H1 (cell line): ENCODE data around the gene CAVIN4. TPM values are rescaled to one million over a fixed set of nuclear protein-coding genes. Genes with fewer than 3 reads are reported as not detected.

Experiments
- CTCF ChIA-PET: fragments of 300-600 bp; sonication (Branson Sonifier 250); formaldehyde crosslinking; loops from one replicate; lab custom pipeline; 2021; ENCODE audit not compliant: partially characterized antibody; lab: Charles Lee
- POLR2A ChIA-PET: fragments of 300-600 bp; sonication (Branson Sonifier 250); formaldehyde crosslinking; loops from one replicate; lab custom pipeline; 2021; ENCODE audit warnings: inconsistent platforms; ENCODE audit not compliant: partially characterized antibody; lab: Charles Lee
- DNase-seq, 2 experiments: peaks; one replicate each; pipeline versions ENCODE4 v3.0.0 to v3.0.0-alpha.2; 2010 to 2022; ENCODE audit warnings: low spot score in 2 of 2, low read depth in 1 of 2, mixed read lengths in 1 of 2
- FAIRE-seq: peaks from 2 replicates; lab custom pipeline; 2011; peaks lifted over from hg19 to GRCh38; lab: Jason Lieb, UNC
- H2AFZ ChIP-seq: 2 replicates; pipeline ENCODE4 v1.8.1; 2012; ENCODE audit warnings: low read length, inconsistent platforms
- H2AK5ac ChIP-seq: 2 replicates; pipeline ENCODE4 v1.6.1; 2013; ENCODE audit warnings: low read depth, low read length
- H2BK120ac ChIP-seq: replicated peaks from 2 replicates; pipeline ENCODE3; 2013; ENCODE audit warnings: low read depth, low read length, inconsistent platforms
- H2BK12ac ChIP-seq: 2 replicates; pipeline ENCODE4 v1.6.1; 2013; ENCODE audit warnings: low read depth, low read length
- H2BK15ac ChIP-seq: 2 replicates; pipeline ENCODE4 v1.6.1; 2013; ENCODE audit warnings: low read length
- H2BK20ac ChIP-seq: 2 replicates; pipeline ENCODE4 v1.6.1; 2013; ENCODE audit warnings: low read length
- H2BK5ac ChIP-seq: 2 replicates; pipeline ENCODE4 v1.6.1; 2013; ENCODE audit warnings: low read depth, low read length
- H3K14ac ChIP-seq: 2 replicates; pipeline ENCODE4 v1.6.1; 2013; ENCODE audit warnings: inconsistent platforms; ENCODE audit not compliant: insufficient read length
- H3K18ac ChIP-seq: 2 replicates; pipeline ENCODE4 v1.6.1; 2013; ENCODE audit warnings: low read length; ENCODE audit errors: extremely low read depth
- H3K23ac ChIP-seq: 2 replicates; pipeline ENCODE4 v1.6.1; 2013; ENCODE audit warnings: inconsistent platforms; ENCODE audit not compliant: insufficient read length
- H3K23me2 ChIP-seq: 2 replicates; pipeline ENCODE4 v1.6.1; 2013; ENCODE audit warnings: low read depth, low read length
- H3K27ac ChIP-seq: 2 replicates; pipeline ENCODE4 v1.6.1; 2011; ENCODE audit warnings: low read depth, low read length, inconsistent platforms
- H3K27me3 ChIP-seq, 4 experiments: replicated peaks in 1 of 4; 1 replicate in 1 of 4; 2 replicates in 3 of 4; pipeline versions ENCODE4 v1.6.1 to v1.8.1; 2011 to 2013; ENCODE audit warnings: low read length in 3 of 4, mild to moderate bottlenecking in 3 of 4, inconsistent platforms in 2 of 4, mixed read lengths in 2 of 4, moderate library complexity in 1 of 4; ENCODE audit not compliant: control insufficient read depth in 3 of 4, insufficient read depth in 3 of 4; ENCODE audit errors: extremely low read depth in 1 of 4
- H3K36me3 ChIP-seq, 4 experiments: 2 replicates each; pipeline versions ENCODE4 v1.6.1 to v1.8.1; 2011 to 2013; ENCODE audit warnings: mild to moderate bottlenecking in 4 of 4, low read length in 3 of 4, moderate library complexity in 2 of 4, control low read depth in 1 of 4, inconsistent platforms in 1 of 4; ENCODE audit not compliant: insufficient read depth in 4 of 4, control insufficient read depth in 2 of 4
- H3K4ac ChIP-seq: replicated peaks from 2 replicates; pipeline ENCODE3; 2013; ENCODE audit warnings: low read length, low read depth, mixed read lengths, inconsistent platforms; ENCODE audit not compliant: insufficient read length
- H3K4me1 ChIP-seq, 4 experiments: replicated peaks in 1 of 4; 1 replicate in 1 of 4; 2 replicates in 3 of 4; pipeline versions ENCODE4 v1.6.1 to v1.8.1; 2011 to 2013; ENCODE audit warnings: low read length in 3 of 4, inconsistent platforms in 2 of 4, mixed read lengths in 1 of 4; ENCODE audit not compliant: insufficient read depth in 4 of 4, control insufficient read depth in 3 of 4
- H3K4me2 ChIP-seq, 2 experiments: 2 replicates each; pipeline versions ENCODE4 v1.6.1 to v1.8.1; 2011 to 2013; ENCODE audit warnings: low read depth in 2 of 2, low read length in 2 of 2, control low read depth in 1 of 2, inconsistent platforms in 1 of 2, mild to moderate bottlenecking in 1 of 2; ENCODE audit not compliant: insufficient read depth in 1 of 2
- H3K4me3 ChIP-seq, 4 experiments: fragments of 200-600, 300-600 bp in 1 of 4; sonication (generic), shearing (Covaris generic), sonication (Bioruptor Twin) in 1 of 4; 2 replicates each; pipeline versions ENCODE4 v1.5.1 to v1.8.1; 2011 to 2016; ENCODE audit warnings: low read length in 4 of 4, low read depth in 3 of 4, control low read depth in 2 of 4, inconsistent platforms in 2 of 4, mild to moderate bottlenecking in 2 of 4, mixed read lengths in 1 of 4, moderate library complexity in 1 of 4; ENCODE audit not compliant: insufficient read depth in 2 of 4; ENCODE audit errors: extremely low read depth in 1 of 4
- H3K56ac ChIP-seq: replicated peaks from 2 replicates; pipeline ENCODE3; 2013; ENCODE audit warnings: low read depth, mild to moderate bottlenecking, mixed read lengths, low read length, inconsistent platforms; ENCODE audit not compliant: insufficient read length
- H3K79me1 ChIP-seq: 2 replicates; pipeline ENCODE4 v1.6.1; 2013; ENCODE audit warnings: low read depth, low read length, control low read depth
- H3K79me2 ChIP-seq, 2 experiments: 2 replicates each; pipeline versions ENCODE4 v1.6.1 to v1.8.1; 2012 to 2013; ENCODE audit warnings: low read length in 2 of 2, mild to moderate bottlenecking in 2 of 2, inconsistent platforms in 1 of 2; ENCODE audit not compliant: insufficient read depth in 2 of 2, control insufficient read depth in 1 of 2
- H3K9ac ChIP-seq, 4 experiments: replicated peaks in 1 of 4; 1 replicate in 1 of 4; 2 replicates in 3 of 4; pipeline versions ENCODE4 v1.6.1 to v1.8.1; 2011 to 2013; ENCODE audit warnings: low read depth in 3 of 4, low read length in 3 of 4, control low read depth in 2 of 4, mild to moderate bottlenecking in 2 of 4, moderate library complexity in 2 of 4, inconsistent platforms in 1 of 4; ENCODE audit errors: extremely low read depth in 1 of 4
- H3K9me3 ChIP-seq, 2 experiments: 2 replicates each; pipeline versions ENCODE4 v1.6.1 to v1.8.1; 2012 to 2013; ENCODE audit warnings: mild to moderate bottlenecking in 2 of 2, moderate library complexity in 2 of 2, control low read depth in 1 of 2, inconsistent platforms in 1 of 2, low read depth in 1 of 2, low read length in 1 of 2, mixed read lengths in 1 of 2; ENCODE audit not compliant: insufficient read depth in 2 of 2
- H4K20me1 ChIP-seq, 2 experiments: replicated peaks in 1 of 2; 2 replicates each; pipeline versions ENCODE3 to v1.8.1; 2011 to 2013; ENCODE audit warnings: inconsistent platforms in 2 of 2, low read length in 2 of 2, mild to moderate bottlenecking in 1 of 2; ENCODE audit not compliant: insufficient read depth in 2 of 2, control insufficient read depth in 1 of 2
- H4K5ac ChIP-seq: 2 replicates; pipeline ENCODE4 v1.6.1; 2013; ENCODE audit warnings: low read length, low read depth, mixed read lengths, inconsistent platforms; ENCODE audit not compliant: insufficient read length
- H4K8ac ChIP-seq: 2 replicates; pipeline ENCODE4 v1.8.0; 2013; ENCODE audit warnings: mild to moderate bottlenecking, moderate library complexity, low read length, inconsistent platforms; ENCODE audit not compliant: insufficient read depth; ENCODE audit errors: extremely low read depth
- H4K91ac ChIP-seq: replicated peaks from 2 replicates; pipeline ENCODE3; 2013; ENCODE audit warnings: low read length, mixed read lengths, inconsistent platforms; ENCODE audit not compliant: insufficient read length
- BACH1 ChIP-seq: IDR thresholded peaks from 2 replicates; pipeline ENCODE4 v1.6.1; 2012; ENCODE audit warnings: low read length, improper control_type of control experiment
- BRCA1 ChIP-seq: IDR thresholded peaks from 2 replicates; pipeline ENCODE4 v1.6.1; 2012; ENCODE audit warnings: low read depth, low read length, improper control_type of control experiment
- CBX5 ChIP-seq: fragments of 300-800, 300-1000 bp; sonication (generic); IDR thresholded peaks from 2 replicates; pipeline ENCODE4 v1.7.1; 2016; ENCODE audit warnings: antibody characterized with exemption, low read length, low read depth
- CHD1 ChIP-seq: IDR thresholded peaks from 2 replicates; pipeline ENCODE4 v1.6.1; 2012; ENCODE audit warnings: low read depth, low read length, improper control_type of control experiment
- FOSL1 ChIP-seq: IDR thresholded peaks from 2 replicates; pipeline ENCODE4 v1.6.1; 2011; ENCODE audit warnings: mild to moderate bottlenecking, low read depth, low read length, moderate library complexity; ENCODE audit not compliant: insufficient read depth
- HDAC2 ChIP-seq, 2 experiments: fragments of 300-600 bp in 1 of 2; sonication (generic) in 1 of 2; IDR thresholded peaks; 2 replicates each; pipeline ENCODE4 v1.6.1; 2011 to 2012; ENCODE audit warnings: low read depth in 2 of 2, low read length in 2 of 2, mild to moderate bottlenecking in 2 of 2, moderate library complexity in 2 of 2, borderline replicate concordance in 1 of 2, inconsistent platforms in 1 of 2
- JUND ChIP-seq: IDR thresholded peaks from 2 replicates; pipeline ENCODE4 v1.6.1; 2011; ENCODE audit warnings: mild to moderate bottlenecking, improper control_type of control experiment, low read length
- KDM5A ChIP-seq: fragments of 200-600 bp; IDR thresholded peaks from 2 replicates; pipeline ENCODE4 v1.7.1; 2012; ENCODE audit warnings: mild to moderate bottlenecking, low read length, inconsistent platforms, mixed read lengths
- NANOG ChIP-seq: IDR thresholded peaks from 2 replicates; pipeline ENCODE4 v1.6.1; 2011; ENCODE audit warnings: low read length, low read depth, mild to moderate bottlenecking, inconsistent platforms; ENCODE audit not compliant: insufficient read depth, poor library complexity, severe bottlenecking
- POU5F1 ChIP-seq: IDR thresholded peaks from 2 replicates; pipeline ENCODE4 v1.6.1; 2011; ENCODE audit warnings: low read depth, mild to moderate bottlenecking, low read length, moderate library complexity
- RNF2 ChIP-seq: fragments of 200-900, 300-1000 bp; sonication (generic); IDR thresholded peaks from 2 replicates; pipeline ENCODE4 v1.7.1; 2016; ENCODE audit warnings: borderline replicate concordance, low read depth, mild to moderate bottlenecking, antibody characterized with exemption, low read length; ENCODE audit not compliant: poor library complexity, severe bottlenecking; ENCODE audit errors: missing control alignments
- TBP ChIP-seq: IDR thresholded peaks from 2 replicates; pipeline ENCODE4 v1.6.1; 2011; ENCODE audit warnings: low read depth, low read length, improper control_type of control experiment
- WGBS, 2 experiments: shearing (Covaris generic) in 1 of 2; methylation state at CpG; one replicate each; pipeline versions ENCODE4 v1.1.6 to v1.1.7; 2013 to 2015; ENCODE audit warnings: low lambda C conversion rate in 2 of 2, mixed read lengths in 2 of 2, inconsistent platforms in 1 of 2, low coverage in 1 of 2, missing lambda C conversion rate in 1 of 2; ENCODE audit not compliant: insufficient replicate concordance in 2 of 2, insufficient coverage in 1 of 2, insufficient read length in 1 of 2; ENCODE audit errors: extremely low coverage in 1 of 2, missing lambda C conversion rate in 1 of 2; 5-methylcytosine and 5-hydroxymethylcytosine counted together
- polyA plus RNA-seq, 7 experiments: library from polyadenylated mRNA; depleted of rRNA in 3 of 7; stranded (reverse) in 5 of 7; unstranded in 2 of 7; fragments of >200 nt in 5 of 7; fragments of 200-250 nt in 2 of 7; gene quantifications; 1 replicate in 5 of 7; 2 replicates in 1 of 7; 4 replicates in 1 of 7; pipeline versions ENCODE4 v1.2.1 to v1.2.3, GENCODE V29; 2011 to 2013; ENCODE audit warnings: missing spikeins in 2 of 7, mixed read lengths in 2 of 7
- total RNA-seq: library from RNA; stranded (reverse); fragmentation: NEBNext Ultra II Directional; extraction: Animal tissue kit (Norgen Biotek cat#: 25700); gene quantifications from 2 replicates; pipeline ENCODE4 v1.2.1, GENCODE V29; 2021
- TF ChIP-seq, protein P1 (sequence below): IDR thresholded peaks from 2 replicates; pipeline ENCODE4 v1.6.1; 2012; ENCODE audit warnings: inconsistent platforms

The CAVIN4 gene
- total and polyA plus RNA-seq, 2 of the 8 experiments (the other 6 are each of a cell fraction or from before 2014, with no cell fraction given), result 2.3 to 9.1 TPM

DNA sequence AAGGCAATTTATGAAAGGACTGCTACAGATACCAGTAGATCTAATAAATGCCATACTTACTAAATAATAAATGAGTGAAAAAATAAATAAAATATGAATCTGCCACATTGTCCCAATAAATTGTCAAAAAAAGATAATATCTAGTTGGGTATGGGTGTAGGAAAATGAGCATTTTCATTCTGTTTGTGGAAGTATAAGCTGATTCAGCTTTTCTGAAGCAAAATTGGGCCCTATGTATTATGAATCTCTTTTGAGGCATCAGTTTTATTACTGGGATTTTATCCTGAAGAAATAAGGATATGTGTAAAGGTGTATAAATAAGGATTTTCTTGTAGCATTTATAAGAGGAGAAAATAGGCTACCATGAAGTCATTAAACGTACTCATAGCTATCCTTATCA is 46.1 kb downstream of the CAVIN4 start:
- DNase-seq, result no peak
- no peak overlapping the region for H3K27ac ChIP-seq
- H3K36me3 ChIP-seq, result no peaks in the 10 kb centered on the region
- CTCF ChIA-PET, result interaction anchor here (0.7 kb wide), 1 partner anchor 77 kb away, joined by 3 read pairs; no protein-coding TSS in a partner anchor
- no peak overlapping the region for H3K23ac ChIP-seq
- no peak overlapping the region for H3K4ac ChIP-seq
- no peaks in the 10 kb centered on the region for H3K79me2 ChIP-seq
- no peak overlapping the region for H3K56ac ChIP-seq
- H4K20me1 ChIP-seq, result no peaks in the 10 kb centered on the region
- H2BK120ac ChIP-seq, result no peak overlapping the region
- H3K9me3 ChIP-seq, result no peaks in the 10 kb centered on the region; a peak in 1 of 4 replicates
- no peak overlapping the region for H2BK20ac ChIP-seq
- no peak overlapping the region for H4K5ac ChIP-seq
- no peak overlapping the region for H2AFZ ChIP-seq
- POLR2A ChIA-PET, result no interaction called here
- H3K18ac ChIP-seq, result no peak overlapping the region
- FAIRE-seq, result no peak
- H3K4me3 ChIP-seq, result no peak overlapping the region
- no peaks in the 10 kb centered on the region for H3K23me2 ChIP-seq
- H2BK12ac ChIP-seq, result no peak overlapping the region
- no peak overlapping the region for H3K14ac ChIP-seq
- H2BK15ac ChIP-seq, result no peak overlapping the region
- WGBS, 2 experiments, result 85% methylated on average over 1 of the region's 1 CpG; no CpG with 5 or more reads in 1 of the 2 experiments
- no peak overlapping the region for H3K9ac ChIP-seq
- H3K79me1 ChIP-seq, result no peaks in the 10 kb centered on the region
- H4K8ac ChIP-seq, result no peak overlapping the region
- no peaks in the 10 kb centered on the region for H3K4me1 ChIP-seq
- no peak overlapping the region for H2BK5ac ChIP-seq
- H4K91ac ChIP-seq, result no peak overlapping the region
- H3K27me3 ChIP-seq, result no peaks in the 10 kb centered on the region
- no peak overlapping the region for H2AK5ac ChIP-seq
- no peak overlapping the region for H3K4me2 ChIP-seq
- TF ChIP-seq CHD1 (no peak), JUND (no peak), BRCA1 (no peak), HDAC2 (IDR thresholded peaks at IDR 0.05; ENCODE audit: borderline replicate concordance in 1 of 2, low read depth in 2 of 2, low read length in 2 of 2) (no peak), RNF2 (no peak), NANOG (no peak), TBP (no peak), KDM5A (no peak), FOSL1 (no peak), POU5F1 (no peak), CBX5 (no peak), BACH1 (no peak)
- TF ChIP-seq, protein P1, sequence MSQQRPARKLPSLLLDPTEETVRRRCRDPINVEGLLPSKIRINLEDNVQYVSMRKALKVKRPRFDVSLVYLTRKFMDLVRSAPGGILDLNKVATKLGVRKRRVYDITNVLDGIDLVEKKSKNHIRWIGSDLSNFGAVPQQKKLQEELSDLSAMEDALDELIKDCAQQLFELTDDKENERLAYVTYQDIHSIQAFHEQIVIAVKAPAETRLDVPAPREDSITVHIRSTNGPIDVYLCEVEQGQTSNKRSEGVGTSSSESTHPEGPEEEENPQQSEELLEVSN, result no peak
